ENCODE results near the gene FSD1L.

Gene FSD1L

GRCh38 chr9:105436783-105437182 is 11.1 kb upstream of the FSD1L start:
- DNase-seq: no peak

- no peak for DNase-seq
Observed at GRCh38 chr9:105437704-105438103, 10.1 kb upstream of the FSD1L start.

DNA sequence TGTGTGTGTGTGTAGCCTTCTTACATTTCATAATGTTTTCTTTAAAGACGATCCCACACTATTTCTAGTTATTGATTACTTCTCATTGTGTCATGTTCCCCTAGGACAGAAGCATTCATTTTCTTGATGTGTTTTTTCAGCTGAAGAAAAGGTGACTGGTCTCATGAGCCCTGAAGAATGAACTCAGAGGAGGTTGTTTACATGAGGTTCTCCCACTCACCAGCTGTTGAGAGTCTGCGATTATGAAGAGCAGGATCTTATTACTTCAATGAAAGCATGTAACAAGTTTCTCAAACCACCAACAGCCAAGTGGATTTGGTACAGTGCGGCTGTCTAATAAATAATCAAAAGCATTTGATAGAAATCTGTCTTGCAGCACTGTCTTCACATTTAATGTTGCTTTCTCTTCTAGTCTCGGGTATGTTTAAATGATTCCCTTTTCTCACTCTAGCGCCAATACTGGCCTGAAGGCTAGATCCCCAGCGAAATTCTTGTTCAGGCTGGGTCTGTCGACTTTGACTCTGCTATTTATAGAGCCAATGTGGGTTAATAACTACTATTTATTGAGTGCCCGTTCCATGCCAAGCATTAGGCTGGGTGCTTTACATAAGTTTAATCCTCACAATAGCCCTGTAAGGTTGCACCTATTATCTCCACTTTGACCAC is 9.6 kb upstream of the FSD1L start:
- no peak for DNase-seq

DNA sequence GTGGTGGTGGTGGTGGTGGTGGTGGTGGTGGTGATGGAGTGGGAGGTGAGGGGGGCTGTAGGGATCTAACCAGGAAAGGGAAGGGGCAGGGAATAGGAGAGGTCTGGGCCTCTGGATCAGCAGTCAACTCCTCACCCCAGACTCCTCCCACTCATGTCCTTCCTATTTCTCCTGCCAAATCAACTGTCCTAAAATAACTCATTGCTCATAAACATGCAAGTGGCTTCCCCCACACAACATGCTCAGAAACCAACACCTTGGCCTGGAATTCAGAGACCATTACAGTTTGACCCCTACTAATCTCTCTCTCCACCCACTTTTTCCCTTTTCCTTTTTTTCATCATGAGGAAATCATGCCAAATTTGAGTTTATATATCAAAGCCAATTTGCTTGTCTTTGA is 8.4 kb upstream of the FSD1L start:
- no peak for DNase-seq

- no peak for DNase-seq
Observed at GRCh38 chr9:105441616-105442160, 6.1 kb upstream of the FSD1L start.

DNA sequence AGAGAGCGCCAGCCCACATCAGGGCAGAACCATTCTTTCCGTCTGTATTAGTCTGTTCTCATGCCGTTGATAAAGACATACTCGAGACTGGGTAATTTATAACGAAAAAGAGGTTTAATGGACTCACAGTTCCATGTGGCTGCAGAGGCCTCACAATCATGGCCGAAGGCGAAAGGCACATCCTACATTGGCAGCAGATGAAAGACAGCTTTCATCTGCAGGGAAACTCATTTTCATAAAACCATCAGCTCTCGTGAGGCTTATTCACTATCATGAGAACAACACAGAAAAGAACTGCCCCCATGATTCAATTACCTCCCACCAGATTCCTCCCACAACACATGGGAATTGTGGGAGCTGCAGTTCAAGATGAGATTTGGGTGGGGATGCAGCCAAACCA is 4.7 kb upstream of the FSD1L start:
- no peak for DNase-seq

GRCh38 chr9:105444130-105444529 is 3.7 kb upstream of the FSD1L start:
- no peak for DNase-seq

DNA sequence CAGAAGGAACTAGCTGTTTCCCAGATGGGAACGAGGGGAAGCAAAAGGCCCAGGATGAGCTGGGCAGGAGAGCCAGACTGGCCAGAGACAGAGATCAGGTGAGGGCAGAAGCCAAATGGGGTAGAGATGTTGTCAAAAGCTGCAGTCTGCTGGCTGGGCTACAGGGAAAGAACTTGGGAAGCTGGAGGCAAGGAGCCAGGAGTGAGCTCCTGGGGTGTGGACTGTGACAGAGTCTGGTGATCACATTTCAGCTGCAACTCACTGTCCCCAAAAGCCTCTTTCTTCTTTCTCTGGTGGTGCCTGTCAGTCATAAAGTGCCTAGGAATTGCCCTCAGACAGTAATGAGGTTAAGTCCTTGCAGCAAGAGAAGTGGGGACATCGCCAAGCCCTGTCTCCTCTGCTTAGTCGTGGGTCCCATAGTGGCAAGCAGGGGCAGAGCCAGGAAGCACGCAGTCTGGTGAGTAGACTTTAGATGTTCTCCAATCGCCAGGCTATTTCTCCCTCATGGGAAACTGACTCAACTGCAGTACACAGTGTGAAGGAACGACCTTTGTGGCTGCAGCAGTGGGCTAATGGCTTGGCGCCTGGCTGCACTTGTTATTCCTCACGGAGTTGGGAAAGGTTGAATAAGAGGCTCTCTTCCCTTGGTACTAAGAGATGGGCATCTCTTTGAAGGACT is 2.5 kb upstream of the FSD1L start:
- no peak for DNase-seq

DNA sequence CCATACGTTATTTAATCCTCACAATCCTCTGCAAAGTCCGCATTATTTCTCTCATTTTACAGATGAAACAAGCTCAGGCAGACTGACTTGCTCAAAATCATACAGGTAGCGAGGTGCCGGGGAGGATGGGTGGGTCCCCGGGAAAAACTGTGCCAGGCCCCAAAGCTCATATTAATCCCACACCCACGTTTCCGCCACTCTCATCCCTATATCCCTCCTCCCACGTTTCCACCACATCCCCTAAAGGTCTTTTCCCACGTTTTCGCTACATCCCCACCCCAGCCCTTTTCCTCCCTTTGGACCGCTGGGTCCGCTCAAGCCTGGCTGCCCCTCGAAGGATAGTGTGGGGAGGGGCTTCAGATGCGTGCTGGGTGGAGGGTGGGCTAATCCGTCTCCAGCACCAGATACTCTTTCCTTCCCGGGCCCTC is 434 bp upstream of the FSD1L start:
- DNase-seq: no peak

GRCh38 chr9:105449081-105449480 is 1.2 kb downstream of the FSD1L start:
- no peak for DNase-seq

GRCh38 chr9:105452185-105452584 is 4.4 kb downstream of the FSD1L start:
- DNase-seq: no peak

DNA sequence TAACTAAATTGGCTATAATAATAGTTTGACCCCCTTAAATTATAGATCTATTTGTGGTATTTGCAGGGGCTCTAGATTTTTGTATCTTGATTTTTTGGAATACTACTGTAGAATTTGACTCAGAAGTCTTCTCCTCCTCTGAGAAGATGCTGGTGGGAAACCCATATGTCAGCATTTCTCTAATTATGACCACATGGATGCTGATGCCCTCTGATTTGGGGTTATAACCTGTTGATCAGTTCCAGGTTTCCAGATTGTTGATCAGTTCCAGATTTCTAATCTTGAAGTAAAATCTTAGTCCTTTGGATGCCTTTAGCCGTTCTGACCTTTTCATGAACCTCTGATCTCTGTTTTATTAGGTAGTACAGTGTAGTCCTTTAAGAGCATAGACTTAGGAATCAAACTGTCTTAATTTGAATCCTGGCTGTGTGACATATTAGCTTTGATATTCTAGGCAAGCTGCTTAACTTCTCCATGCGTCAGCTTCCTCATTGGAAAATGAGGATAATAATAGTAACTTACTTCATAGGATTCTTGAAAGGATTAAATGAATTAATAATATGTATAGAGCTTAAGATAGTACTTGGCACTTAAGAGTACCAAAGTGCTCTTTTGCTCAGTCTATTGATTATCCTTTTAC is 8.1 kb downstream of the FSD1L start:
- no peak for DNase-seq

DNA sequence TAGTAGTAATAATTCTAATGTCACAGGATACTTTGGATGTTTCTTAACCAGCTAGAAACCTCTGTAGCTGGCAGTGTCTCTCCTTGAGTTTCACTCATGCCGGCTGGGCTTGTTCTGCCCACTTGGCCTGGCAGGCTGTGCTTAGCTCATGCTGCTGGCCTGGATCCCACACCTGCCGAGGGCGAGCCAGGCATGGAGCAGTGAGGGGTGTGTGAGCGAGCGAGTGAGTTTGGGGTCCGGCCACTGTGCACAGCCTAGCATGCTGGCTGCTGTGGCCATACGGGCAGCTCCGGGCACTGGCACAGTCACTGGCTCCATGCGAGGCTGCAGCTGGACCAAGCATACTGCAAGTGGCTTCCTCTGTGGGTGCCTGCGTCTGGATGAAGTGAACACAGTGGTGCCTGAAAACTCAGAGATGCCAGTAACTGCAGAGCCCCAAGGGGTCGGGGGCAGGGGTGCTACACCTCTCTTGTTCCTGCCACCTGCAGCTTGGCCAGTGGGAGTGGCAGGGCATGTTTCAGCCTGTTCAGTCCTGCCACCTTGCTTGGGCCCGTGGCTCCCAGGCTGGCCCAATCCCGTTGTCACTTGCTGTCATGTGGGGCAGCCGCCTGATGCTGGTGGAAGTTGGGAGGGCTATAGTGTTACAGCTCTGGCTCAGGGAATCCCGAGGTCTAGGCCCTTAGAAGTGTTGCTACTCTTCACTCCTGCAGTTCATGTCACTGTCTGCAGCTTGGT is 9.9 kb downstream of the FSD1L start:
- DNase-seq: no peak

GRCh38 chr9:105458404-105458803 is 10.6 kb downstream of the FSD1L start:
- DNase-seq: no peak

DNA sequence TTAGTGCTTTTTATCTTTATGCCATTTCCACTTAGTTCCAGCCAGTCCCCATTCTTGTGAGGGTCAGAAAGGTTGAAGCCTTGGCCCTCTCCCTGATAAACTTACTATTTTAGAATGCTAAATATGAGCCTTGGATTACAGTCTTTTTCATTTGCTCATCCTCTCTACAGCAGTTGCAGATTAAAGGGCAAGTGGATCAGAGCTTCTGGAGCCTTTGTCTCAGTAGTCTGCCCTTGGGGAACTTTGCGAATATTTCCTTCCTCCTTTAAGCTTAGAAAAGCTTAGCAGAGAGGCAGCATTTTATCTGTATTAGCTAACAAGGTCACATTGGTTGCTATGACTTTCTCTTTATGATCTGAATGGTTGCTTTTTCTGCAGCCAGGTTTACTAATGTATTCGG is 11.5 kb downstream of the FSD1L start:
- no peak for DNase-seq

- DNase-seq: no peak
Observed at GRCh38 chr9:105466898-105467455, 19.1 kb downstream of the FSD1L start.

DNA sequence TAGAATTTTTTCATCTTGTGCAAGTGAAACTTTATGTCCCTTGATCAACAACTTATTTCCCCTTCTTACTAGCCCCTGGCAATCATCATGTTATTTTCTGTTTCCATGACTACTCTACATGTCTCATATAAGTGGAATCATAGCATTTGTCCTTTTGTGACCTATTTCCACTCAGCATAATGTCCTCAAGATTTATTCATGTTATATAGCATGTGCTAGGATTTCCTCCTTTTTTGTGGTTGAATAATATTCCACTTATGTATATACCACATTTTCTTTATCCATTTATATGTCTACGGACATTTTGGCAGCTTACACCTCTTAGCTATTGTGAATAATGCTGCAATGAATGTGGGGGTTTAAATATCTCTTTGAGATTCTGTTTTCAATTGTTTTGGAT is 21.0 kb downstream of the FSD1L start:
- no peak for DNase-seq

- no peak for DNase-seq
Observed at GRCh38 chr9:105473221-105473620, 25.4 kb downstream of the FSD1L start.

- DNase-seq: no peak
Observed at GRCh38 chr9:105475302-105475701, 27.5 kb downstream of the FSD1L start.

GRCh38 chr9:105479846-105480245 is 32.0 kb downstream of the FSD1L start:
- no peak for DNase-seq

- DNase-seq: no peak
Observed at GRCh38 chr9:105483618-105484017, 35.8 kb downstream of the FSD1L start.

- DNase-seq: no peak
Observed at GRCh38 chr9:105484226-105484625, 36.4 kb downstream of the FSD1L start.

- DNase-seq: no peak
Observed at GRCh38 chr9:105485131-105485530, 37.3 kb downstream of the FSD1L start.
